RWPE1 (cell line): ENCODE data around the gene YBX2.
"Not testable (repeated sequence)": the region's sequence is repeated elsewhere in the genome, so short reads cannot be mapped to it uniquely, and the experiment has no call there.

Source experiments
- CTCF ChIA-PET: fragments of 350-600 bp; sonication (Branson Sonifier 250); formaldehyde crosslinking; extraction: SDS; loops from one replicate; lab custom pipeline; 2021; lab: Yijun Ruan, JAX
- POLR2A ChIA-PET: fragments of 400-600 bp; formaldehyde crosslinking; extraction: SDS; loops from one replicate; lab custom pipeline; 2020; ENCODE audit warnings: antibody characterized with exemption; ENCODE audit not compliant: low non-redundant PET; lab: Yijun Ruan, JAX
- DNase-seq: peaks from one replicate; pipeline ENCODE4 v3.0.0; 2012; ENCODE audit warnings: low spot score
- H3K27ac ChIP-seq: fragments of 450-650 bp; 2 replicates; pipeline ENCODE4 v1.5.1; 2017
- CTCF ChIP-seq: fragments of 450-650 bp; conservative IDR thresholded peaks from 2 replicates; pipeline ENCODE4 v1.5.1; 2017; ENCODE audit warnings: low read depth, mild to moderate bottlenecking

Gene YBX2

DNA sequence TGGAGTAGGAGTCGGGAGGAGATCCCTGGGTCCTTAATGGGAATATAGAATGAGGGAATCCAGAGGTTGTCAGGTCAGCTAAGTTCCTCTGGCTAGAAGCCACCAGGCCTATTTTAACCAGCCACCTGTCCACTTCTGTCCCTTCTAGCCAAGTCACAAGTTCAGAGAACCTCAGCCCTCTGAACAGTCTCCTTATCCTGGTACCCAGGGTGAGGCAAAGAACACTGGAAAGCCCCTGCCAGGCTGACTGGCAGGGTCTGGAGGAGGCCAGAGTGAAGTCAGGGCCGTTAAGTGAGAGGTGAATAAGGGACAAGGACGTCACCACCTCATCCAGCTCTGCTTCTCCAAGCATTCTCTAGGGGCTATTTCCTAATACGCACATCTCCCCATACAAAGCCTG, 45.6 kb downstream of the YBX2 start:
- no peak for DNase-seq
- ChIA-PET CTCF (no interaction called here), POLR2A (no interaction called here)
- peak overlapping the region; percentile 98 for H3K27ac ChIP-seq
- TF ChIP-seq CTCF, result no peak

GRCh38 chr17:7246779-7247178, 47.7 kb downstream of the YBX2 start:
- TF ChIP-seq CTCF, result no peak
- POLR2A ChIA-PET, result no interaction called here
- CTCF ChIA-PET, result no interaction called here
- no peak for DNase-seq
- H3K27ac ChIP-seq, result peak overlapping the region; percentile 28

DNA sequence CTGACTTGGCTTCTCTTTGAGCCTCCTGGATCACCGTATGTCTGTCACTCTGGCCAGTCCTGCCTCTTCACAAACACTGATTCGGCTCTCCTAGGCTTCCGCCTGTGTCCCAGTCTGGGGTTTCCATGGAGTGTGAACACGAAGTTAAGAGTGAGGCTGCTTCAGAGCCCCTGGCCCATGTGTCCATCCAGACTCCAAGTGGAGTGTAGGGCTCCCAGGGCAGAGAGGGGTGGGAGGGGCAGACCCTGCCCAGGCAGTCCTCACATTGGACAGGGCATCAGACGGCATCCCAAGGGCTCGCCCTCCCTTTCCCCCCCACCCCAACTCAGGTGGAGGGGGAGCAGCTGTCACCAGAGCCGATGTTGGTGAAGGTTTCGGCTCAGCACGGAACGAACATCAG, 50.6 kb downstream of the YBX2 start:
- H3K27ac ChIP-seq, result peak overlapping the region; percentile 90
- POLR2A ChIA-PET, DNase-seq, CTCF ChIA-PET: not testable (repeated sequence)

GRCh38 chr17:7243453-7243729, 51.0 kb downstream of the YBX2 start:
- no peak for DNase-seq
- no peak for TF ChIP-seq CTCF
- POLR2A ChIA-PET, result no interaction called here
- CTCF ChIA-PET, result no interaction called here
- H3K27ac ChIP-seq, result peak overlapping the region; percentile 90

- TF ChIP-seq CTCF, result no peak
- POLR2A ChIA-PET, result interaction anchor here (0.8 to 1.3 kb wide), 3 partner anchors 8 to 211 kb away, joined by 3 to 4 read pairs (median 3); no protein-coding TSS in a partner anchor
- CTCF ChIA-PET, result interaction anchor here (0.6 to 1.0 kb wide), 2 partner anchors 54 to 237 kb away, joined by 5 to 6 read pairs; no protein-coding TSS in a partner anchor
- H3K27ac ChIP-seq, result peak overlapping the region; percentile 90
- peak; percentile 71 for DNase-seq
Measured at GRCh38 chr17:7242717-7243452, 51.6 kb downstream of the YBX2 start.

DNA sequence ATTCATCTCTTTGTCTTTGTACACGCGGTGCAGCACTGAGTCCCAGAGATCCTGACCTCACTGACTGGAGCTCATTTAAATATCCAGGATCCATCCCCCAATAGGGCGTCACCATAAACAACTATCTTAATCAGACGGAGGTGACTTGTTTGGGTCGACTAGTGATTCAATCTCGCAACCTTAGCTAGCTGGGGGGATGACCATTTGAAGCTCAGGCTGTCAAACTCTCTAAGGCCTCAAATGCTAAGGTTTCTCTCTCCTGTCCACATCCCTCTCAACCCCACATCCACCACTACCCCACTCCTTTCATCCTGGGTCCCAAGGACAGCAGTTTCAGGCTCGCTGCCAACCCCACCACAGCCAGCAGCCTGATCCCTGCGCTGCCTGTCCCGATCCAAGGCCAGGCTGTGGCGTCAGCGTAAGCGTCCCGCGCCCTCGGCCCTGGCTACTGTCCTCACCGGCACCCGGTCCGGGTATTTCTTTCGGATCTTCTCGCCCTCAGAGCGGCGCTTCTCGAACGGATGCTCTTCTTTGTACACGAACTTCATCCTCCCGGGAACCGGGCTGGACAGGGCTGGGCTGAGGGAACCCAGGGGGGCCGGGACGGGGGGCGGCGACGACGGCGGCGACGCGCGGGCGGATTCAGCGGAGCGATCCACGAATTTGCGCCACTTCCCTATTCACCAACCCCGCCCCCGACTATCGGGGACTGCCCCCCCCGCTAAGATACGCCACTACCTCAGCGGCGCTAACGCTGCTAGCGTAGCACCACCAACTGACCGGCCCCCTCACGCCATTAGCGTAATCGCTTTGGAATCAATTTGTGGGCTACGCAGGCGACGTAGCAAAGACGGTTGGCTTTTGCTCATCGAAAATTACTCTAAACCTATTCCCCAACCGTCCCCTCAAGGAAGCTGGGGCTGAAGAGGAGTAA, 52.4 kb downstream of the YBX2 start, which contains the start of gene GABARAP:
Gene GABARAP, minus strand, starts transcription at position 667 of the 934 bp plus-strand sequence. Its CDS starts 119 bp downstream, at position 548.
- POLR2A ChIA-PET, result interaction anchor here (0.5 to 1.3 kb wide), 7 partner anchors 9 to 238 kb away, joined by 3 to 6 read pairs (median 4); no protein-coding TSS in a partner anchor
- no peak for TF ChIP-seq CTCF
- peak within 1 kb of the TSS; percentile 90 for H3K27ac ChIP-seq
- peak; percentile 85 for DNase-seq
- CTCF ChIA-PET, result interaction anchor here (0.9 to 1.0 kb wide), 2 partner anchors 8 to 55 kb away, joined by 5 read pairs; no protein-coding TSS in a partner anchor
